ENCODE results near the gene NOTCH2.
"Not testable (repeated sequence)": the region's sequence is repeated elsewhere in the genome, so short reads cannot be mapped to it uniquely, and the experiment has no call there.

The NOTCH2 gene

GRCh38 chr1:120069067-120069919 lies at the start of gene NOTCH2:
NOTCH2 (minus strand) TSS chr1:120069662; CDS start chr1:120069406, 256 bp downstream.
- peak; percentile 80 for DNase-seq

GRCh38 chr1:120117371-120118177 lies 48.1 kb upstream of the NOTCH2 start:
- DNase-seq, result not testable (repeated sequence)

- DNase-seq, result not testable (repeated sequence)
Observed at GRCh38 chr1:120116094-120116493, 46.6 kb upstream of the NOTCH2 start.

GRCh38 chr1:120113134-120113533 lies 43.7 kb upstream of the NOTCH2 start:
- not testable (repeated sequence) for DNase-seq

- DNase-seq, result not testable (repeated sequence)
Observed at GRCh38 chr1:120112212-120112611, 42.8 kb upstream of the NOTCH2 start.

DNA sequence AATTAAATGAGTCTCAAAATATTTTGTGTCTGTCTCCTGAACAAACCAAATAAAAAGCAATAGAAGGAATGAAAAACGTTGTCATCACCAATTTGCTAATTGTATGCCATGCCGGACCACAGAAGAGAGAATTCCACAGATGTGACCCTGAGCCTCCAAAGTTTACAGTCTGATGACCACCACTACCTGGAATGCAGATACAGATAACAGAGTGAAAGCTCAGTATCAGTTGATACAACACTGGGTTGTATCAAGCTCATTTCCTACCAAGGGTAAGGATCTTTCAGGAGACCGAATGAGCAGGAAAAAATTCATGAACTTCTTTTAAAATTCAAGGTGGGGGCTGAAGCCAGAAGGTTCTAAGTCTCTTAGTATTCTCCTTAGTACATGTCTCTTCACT lies 42.3 kb upstream of the NOTCH2 start:
- not testable (repeated sequence) for DNase-seq

DNA sequence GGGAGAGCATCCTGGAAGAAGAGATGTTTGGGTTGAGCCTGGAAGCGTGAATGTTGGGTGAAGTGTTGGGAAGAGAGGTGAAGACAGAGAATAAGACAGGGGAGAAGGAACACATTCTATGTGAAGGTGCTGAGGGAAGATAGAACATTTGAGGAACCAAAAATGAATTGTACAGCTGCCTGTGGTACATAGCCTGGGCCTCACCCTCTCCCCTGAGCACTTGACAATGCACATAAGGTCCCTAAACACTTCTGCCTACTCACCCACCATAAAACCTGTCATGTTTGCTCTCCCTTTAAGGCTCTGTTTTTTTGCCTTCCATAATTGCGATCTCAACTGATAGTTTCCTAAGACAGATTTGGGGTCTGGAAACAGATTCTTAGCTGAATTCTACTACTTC lies 41.5 kb upstream of the NOTCH2 start:
- DNase-seq, result not testable (repeated sequence)

- not testable (repeated sequence) for DNase-seq
Observed at GRCh38 chr1:120109656-120110055, 40.2 kb upstream of the NOTCH2 start.

GRCh38 chr1:120109180-120109579 lies 39.7 kb upstream of the NOTCH2 start:
- not testable (repeated sequence) for DNase-seq

DNA sequence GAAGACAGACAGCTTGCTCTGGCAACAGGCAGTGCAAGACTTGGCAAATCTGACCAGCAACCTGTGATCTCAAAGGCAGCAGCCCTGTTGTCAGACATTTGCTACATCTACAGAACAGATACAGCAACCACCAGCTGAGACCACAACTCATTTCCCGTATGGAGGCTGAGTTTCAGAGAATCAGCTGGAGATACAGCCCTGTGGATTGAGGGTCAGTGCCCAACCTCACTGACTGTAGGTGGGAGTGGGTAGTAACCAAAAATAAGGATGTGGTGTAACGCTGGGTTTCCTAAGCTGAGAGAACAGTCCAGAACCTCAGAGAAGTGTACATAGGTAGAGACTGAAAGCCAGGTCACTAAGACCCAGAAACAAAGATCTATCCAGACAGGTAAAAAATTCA lies 35.8 kb upstream of the NOTCH2 start:
- not testable (repeated sequence) for DNase-seq

GRCh38 chr1:120103768-120104167 lies 34.3 kb upstream of the NOTCH2 start:
- not testable (repeated sequence) for DNase-seq

DNA sequence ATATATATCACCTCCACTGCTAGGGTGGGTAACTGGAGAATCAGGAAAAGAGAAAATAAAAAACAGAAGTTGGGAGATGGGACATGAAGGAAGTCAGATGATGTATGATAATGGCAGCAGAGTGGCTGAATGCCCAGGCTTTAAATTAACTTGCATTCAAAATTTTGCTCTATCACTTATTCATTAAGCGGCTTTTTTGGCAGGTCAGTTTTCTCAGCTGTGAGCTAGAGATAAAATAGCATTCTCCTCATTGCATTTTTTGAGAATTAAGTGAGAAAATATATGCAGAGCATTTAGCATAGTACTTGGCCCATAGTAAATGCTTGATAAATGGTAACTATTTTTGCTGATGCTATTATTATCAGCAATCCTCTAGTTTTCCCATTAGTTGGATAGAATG lies 32.1 kb upstream of the NOTCH2 start:
- DNase-seq, result not testable (repeated sequence)

DNA sequence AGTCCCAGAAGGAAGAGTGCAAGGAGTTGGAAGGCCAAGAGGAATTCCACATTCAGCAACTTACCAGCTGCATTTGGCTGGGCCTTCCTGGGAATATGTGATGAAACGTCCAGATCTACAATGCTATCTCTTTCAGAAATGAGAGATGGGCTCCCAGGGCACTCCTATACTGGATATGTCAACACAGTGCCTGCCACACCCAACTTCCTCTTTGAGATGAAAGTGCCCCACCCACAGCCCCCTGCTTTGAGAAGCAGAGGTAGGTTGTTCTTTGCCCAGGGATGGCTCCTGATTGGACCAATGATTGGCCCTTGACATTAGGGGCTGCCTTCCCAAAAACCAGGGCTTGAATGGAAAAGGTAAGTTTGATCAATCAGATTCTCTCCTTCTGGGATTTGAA lies 31.1 kb upstream of the NOTCH2 start:
- DNase-seq, result not testable (repeated sequence)

- DNase-seq, result not testable (repeated sequence)
Observed at GRCh38 chr1:120098986-120099759, 29.7 kb upstream of the NOTCH2 start.

DNA sequence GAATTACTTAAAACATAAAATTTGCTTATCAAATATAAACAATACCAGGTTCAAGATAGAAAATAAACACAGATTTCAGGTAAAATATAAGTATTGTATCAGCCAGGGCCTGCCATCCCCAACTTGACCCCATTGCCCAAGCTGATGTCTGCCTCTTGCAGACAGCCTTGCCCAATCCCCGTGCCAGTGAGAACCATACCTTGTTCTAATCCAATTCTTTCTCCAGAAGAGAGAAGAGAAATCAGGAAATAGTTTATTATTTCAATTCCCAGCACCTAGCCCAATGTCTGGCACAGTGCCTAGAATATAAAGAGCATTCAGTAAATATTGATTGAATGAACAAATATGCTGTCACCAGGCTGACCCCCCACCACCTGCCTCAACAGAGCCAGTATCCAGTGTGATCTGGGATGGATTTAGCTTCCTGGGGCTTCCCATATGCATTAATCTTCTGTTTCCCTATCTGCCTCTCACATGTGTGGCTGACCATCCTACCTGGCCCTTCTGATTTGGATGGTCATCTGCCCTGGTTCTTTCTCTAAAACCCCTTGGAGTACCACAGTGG lies 27.6 kb upstream of the NOTCH2 start:
- DNase-seq, result not testable (repeated sequence)

DNA sequence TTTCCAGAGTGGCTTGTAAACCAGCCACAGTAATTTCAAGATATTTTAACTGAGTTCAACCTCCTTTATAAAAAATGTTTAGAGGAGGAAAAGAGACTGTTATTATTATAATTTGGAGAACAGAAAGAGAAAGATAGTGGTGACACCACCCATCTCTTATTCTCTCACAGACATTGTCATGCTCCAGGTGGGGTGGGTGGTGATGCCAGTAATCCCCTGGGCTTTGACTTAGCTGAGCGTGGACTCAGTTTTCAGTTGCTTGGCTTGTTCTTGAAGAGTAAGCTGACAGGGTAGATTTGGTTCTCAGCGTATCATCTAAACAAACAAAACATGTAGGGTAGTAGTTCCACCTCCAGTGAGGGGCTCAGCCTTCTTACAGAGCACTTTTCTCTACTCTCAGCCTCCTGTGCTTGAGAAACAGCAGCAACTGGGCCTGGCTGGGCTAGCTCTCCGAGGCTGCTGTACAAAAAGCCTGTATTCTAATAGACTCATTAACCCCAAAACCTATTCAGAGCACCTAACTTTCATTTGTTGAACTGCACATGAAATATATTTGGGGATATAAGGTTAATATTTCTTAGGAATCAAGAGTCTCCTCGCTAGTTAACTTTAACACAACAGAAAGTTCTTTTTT lies 24.2 kb upstream of the NOTCH2 start:
- not testable (repeated sequence) for DNase-seq

- not testable (repeated sequence) for DNase-seq
Observed at GRCh38 chr1:120092232-120093218, 23.1 kb upstream of the NOTCH2 start.

GRCh38 chr1:120090830-120091229 lies 21.4 kb upstream of the NOTCH2 start:
- DNase-seq, result not testable (repeated sequence)

DNA sequence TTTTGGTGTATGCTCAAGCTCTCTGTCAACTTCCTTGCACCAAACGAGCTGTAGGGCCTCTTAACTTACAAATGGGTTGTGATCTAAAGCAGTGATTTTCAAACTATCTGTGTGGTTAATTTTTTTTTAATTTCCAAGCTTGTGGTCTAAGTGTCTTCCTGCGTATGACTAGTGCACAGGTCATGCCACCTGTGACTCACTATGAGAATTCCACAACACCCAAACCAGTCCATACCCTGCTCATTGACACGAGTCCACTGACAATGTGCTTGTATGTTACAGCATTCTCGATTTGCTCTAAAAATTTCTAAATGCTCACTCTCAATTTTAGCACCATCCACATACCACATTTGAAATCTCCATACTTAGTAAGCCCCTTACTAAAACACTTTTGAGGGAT lies 18.5 kb upstream of the NOTCH2 start:
- peak; percentile 74 for DNase-seq

DNA sequence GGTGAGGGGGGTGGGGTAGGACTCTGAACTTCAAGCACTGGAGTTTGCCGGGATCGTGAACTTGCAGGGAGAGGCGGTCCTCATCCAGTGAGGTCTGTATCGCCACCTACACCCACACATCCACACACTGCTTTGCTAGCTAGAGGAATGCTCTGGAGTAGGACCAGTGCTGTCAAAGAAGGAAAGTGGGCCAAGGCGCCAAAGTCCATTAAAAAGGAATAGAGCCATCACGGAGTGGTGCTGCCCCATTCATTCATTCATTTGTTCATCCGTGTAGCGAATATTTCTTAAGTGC lies 405 bp upstream of the NOTCH2 start:
- not testable (repeated sequence) for DNase-seq

DNA sequence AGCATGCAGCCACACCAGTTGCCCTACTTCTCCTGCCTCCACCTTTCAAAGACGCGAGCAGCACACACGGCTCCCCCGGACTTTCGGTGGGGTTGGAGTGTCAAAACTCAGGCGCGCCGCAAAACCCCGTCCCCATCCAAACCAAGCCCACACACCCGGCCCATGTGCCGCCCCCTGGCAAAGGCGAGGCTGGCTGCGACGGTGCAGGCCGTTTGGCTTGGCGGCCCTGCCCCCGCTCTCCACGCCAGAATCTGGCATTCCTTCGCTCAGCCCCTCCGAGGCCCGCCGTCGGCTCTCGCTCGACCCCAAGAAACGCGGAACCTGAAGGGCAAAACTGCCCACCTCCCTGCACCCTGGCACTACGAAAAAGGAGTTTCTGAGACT lies 787 bp downstream of the NOTCH2 start:
- not testable (repeated sequence) for DNase-seq

All from CD4-positive, alpha-beta T cell treated with Interleukin-4 for 4 hours (primary cell).